ENCODE data around the gene MN1.

GRCh38 chr22:27798511-27799014 is 3.0 kb downstream of the MN1 start:
- no peak for TF ChIP-seq POLR2AphosphoS5 (IDR thresholded peaks at IDR 0.05; ENCODE audit: borderline replicate concordance, low read depth, low read length)
- no peak for TF ChIP-seq EZH2 (IDR thresholded peaks at IDR 0.05)
